ENCODE measurements around the gene UBE2QL1.

UBE2QL1 gene

GRCh38 chr5:6448622-6449464, at the start of gene UBE2QL1:
Gene UBE2QL1, plus strand, starts transcription at chr5:6448859. Its CDS starts 35 bp downstream, at chr5:6448894.
- DNase-seq: no peak

GRCh38 chr5:6399980-6400910, 48.4 kb upstream of the UBE2QL1 start:
- no peak for DNase-seq

GRCh38 chr5:6401410-6401809, 47.2 kb upstream of the UBE2QL1 start:
- no peak for DNase-seq

- no peak for DNase-seq
Observed at GRCh38 chr5:6402939-6403338, 45.7 kb upstream of the UBE2QL1 start.

GRCh38 chr5:6403416-6403815, 45.2 kb upstream of the UBE2QL1 start:
- no peak for DNase-seq

GRCh38 chr5:6404129-6404528, 44.5 kb upstream of the UBE2QL1 start:
- no peak for DNase-seq

GRCh38 chr5:6405591-6405990, 43.1 kb upstream of the UBE2QL1 start:
- no peak for DNase-seq

- no peak for DNase-seq
Observed at GRCh38 chr5:6407558-6408259, 41.0 kb upstream of the UBE2QL1 start.

GRCh38 chr5:6408260-6408596, 40.4 kb upstream of the UBE2QL1 start:
- DNase-seq: no peak

GRCh38 chr5:6408627-6409446, 39.8 kb upstream of the UBE2QL1 start:
- DNase-seq: no peak

- no peak for DNase-seq
Observed at GRCh38 chr5:6410421-6410820, 38.2 kb upstream of the UBE2QL1 start.

GRCh38 chr5:6411141-6411540, 37.5 kb upstream of the UBE2QL1 start:
- no peak for DNase-seq

GRCh38 chr5:6412811-6413210, 35.8 kb upstream of the UBE2QL1 start:
- DNase-seq: no peak

GRCh38 chr5:6417657-6418056, 31.0 kb upstream of the UBE2QL1 start:
- DNase-seq: no peak

GRCh38 chr5:6418679-6419276, 29.9 kb upstream of the UBE2QL1 start:
- DNase-seq: no peak

- no peak for DNase-seq
Observed at GRCh38 chr5:6419340-6419852, 29.3 kb upstream of the UBE2QL1 start.

GRCh38 chr5:6423327-6424109, 25.1 kb upstream of the UBE2QL1 start:
- DNase-seq: no peak

- DNase-seq: no peak
Observed at GRCh38 chr5:6424110-6424659, 24.5 kb upstream of the UBE2QL1 start.

GRCh38 chr5:6424700-6425099, 24.0 kb upstream of the UBE2QL1 start:
- no peak for DNase-seq

- no peak for DNase-seq
Observed at GRCh38 chr5:6427694-6428093, 21.0 kb upstream of the UBE2QL1 start.

Measured in NK-92 treated with Interleukin-12 subunit alpha and Interleukin-12 subunit beta, amount 100 ng/mL, for 24 hours (cell line).